ENCODE results near the gene LONP1. TPM values are rescaled to one million over a fixed set of nuclear protein-coding genes. Genes with fewer than 3 reads are reported as not detected.
"Not testable (repeated sequence)": the region's sequence is repeated elsewhere in the genome, so short reads cannot be mapped to it uniquely, and the experiment has no call there.

LONP1 gene
- total RNA-seq, 1 donor from 2014 or later, result 192 TPM

DNA sequence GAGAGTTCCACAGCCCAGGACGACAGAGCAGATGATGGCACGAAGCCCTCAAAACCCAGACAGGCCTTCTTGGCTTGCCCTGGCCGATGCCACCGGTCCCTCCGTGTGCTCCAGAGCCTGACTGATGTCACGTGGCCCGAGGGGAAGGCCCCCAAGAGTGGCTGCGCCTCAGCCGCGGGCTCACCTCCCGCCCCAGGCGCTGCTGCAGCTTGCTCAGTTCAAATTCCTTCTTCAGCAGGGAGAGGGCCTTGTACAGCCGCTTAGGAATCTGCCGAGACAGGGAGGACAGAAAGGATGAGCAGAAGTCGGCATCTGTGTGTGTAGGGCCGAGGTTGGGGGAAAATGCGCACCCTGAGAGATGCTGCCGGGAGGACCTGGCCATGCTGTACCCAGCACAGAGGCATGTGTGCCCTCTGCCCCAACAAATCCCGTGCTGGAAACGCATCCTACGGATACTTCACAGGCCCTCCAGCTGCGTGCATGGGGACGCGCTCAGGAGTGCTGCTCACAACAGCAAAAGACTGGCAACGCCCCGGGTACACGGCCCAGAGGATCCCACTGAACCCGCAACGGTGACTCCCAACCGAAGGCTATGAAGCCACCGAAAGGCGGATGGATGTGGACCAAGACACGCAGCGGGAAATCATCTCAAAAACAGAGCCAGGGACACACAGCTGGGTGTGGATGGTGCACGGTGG is 12.9 kb downstream of the LONP1 start:
- H3K27ac Mint-ChIP-seq, result no peak overlapping the region
- no peak overlapping the region for H3K4me3 Mint-ChIP-seq (ENCODE audit: low read depth)
- intact Hi-C loops (cut with micrococcal nuclease), result no loop called here
- H3K9me3 Mint-ChIP-seq, result no peaks in the 10 kb centered on the region
- no peaks in the 10 kb centered on the region for H3K4me1 Mint-ChIP-seq (ENCODE audit: low read depth)
- peaks cover 63% of the 10 kb centered on the region for H3K36me3 Mint-ChIP-seq (ENCODE audit: low read depth)
- H3K27me3 Mint-ChIP-seq (ENCODE audit: low read depth), result no peaks in the 10 kb centered on the region
- no peak for DNase-seq (ENCODE audit: low spot score)

DNA sequence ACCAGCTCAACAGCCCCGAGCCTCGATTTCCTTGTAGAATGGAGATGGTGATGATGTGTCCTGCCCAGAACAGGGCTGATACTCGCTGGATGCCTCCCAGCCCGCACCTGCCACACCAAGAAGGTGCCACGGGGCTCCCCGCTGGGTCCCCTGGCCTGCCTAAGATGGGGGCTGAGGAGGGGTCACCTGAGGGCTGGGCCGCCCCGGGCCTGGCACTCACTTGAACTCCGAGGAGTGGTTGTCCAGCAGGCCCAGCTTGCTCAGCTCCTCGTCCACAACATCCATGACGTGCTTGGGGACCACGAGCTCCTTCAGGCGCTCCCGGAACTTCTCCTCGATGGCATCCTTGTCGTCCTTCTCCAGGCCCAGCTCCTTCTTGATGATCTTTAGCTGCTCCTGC is 14.4 kb downstream of the LONP1 start:
- DNase-seq (ENCODE audit: low spot score), result no peak
- no peaks in the 10 kb centered on the region for H3K9me3 Mint-ChIP-seq
- H3K4me1 Mint-ChIP-seq (ENCODE audit: low read depth), result no peaks in the 10 kb centered on the region
- peaks cover 63% of the 10 kb centered on the region for H3K36me3 Mint-ChIP-seq (ENCODE audit: low read depth)
- no peaks in the 10 kb centered on the region for H3K27me3 Mint-ChIP-seq (ENCODE audit: low read depth)
- no peak overlapping the region for H3K27ac Mint-ChIP-seq
- intact Hi-C loops (cut with micrococcal nuclease), result no loop called here
- no peak overlapping the region for H3K4me3 Mint-ChIP-seq (ENCODE audit: low read depth)

DNA sequence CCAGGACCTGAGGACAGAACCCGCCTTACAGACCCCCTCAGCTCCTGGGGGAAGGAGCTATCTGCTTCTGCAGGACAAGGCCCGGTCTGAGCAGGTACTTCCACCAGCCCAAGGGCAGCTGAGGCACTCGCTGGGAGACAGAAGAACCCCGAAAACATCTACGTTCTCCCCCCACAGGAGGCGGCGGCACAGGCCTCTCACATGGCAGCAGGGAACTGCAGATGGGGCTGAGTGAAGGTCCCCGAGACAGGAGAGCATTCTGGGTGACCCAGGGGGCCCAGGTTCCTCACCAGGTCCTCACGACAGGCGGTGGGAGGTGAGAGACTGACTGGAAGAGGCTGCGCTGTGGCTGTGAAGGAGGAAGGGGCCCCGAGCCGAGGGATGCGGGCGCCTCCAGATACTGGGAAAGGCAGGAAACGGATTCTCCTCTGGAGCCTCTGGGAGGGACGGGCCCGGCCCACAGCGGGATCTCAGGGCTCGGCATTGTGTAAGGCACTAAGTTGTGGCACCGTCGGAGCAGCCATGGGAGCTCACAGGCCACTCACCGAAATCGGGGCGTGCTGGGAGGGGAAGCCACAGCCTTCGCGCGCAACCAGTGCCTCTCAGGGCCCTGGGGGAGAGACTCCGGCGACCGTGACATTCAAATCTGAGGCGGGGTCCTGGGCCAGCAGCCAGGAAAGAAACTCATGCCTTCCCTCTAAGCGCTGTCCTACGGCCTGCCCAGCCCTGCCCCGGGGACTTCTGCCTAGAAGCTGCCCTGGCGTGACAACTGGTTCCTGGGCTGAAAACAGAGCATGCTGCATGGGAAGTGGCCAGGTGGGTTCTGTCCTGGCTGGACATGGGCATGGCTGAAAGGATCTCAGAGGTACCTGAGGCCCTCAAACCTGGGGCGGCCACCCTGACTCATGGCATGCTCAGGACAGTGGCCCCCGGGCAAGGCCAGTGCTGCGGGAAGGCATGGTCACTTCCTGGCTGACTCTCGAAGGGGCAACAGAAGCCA is 15.8 kb downstream of the LONP1 start:
- no peaks in the 10 kb centered on the region for H3K4me1 Mint-ChIP-seq (ENCODE audit: low read depth)
- H3K36me3 Mint-ChIP-seq (ENCODE audit: low read depth), result peaks cover 60% of the 10 kb centered on the region
- no peak overlapping the region for H3K27ac Mint-ChIP-seq
- DNase-seq (ENCODE audit: low spot score), result no peak
- no peak overlapping the region for H3K4me3 Mint-ChIP-seq (ENCODE audit: low read depth)
- no peaks in the 10 kb centered on the region for H3K27me3 Mint-ChIP-seq (ENCODE audit: low read depth)
- intact Hi-C loops (cut with micrococcal nuclease), result no loop called here
- no peaks in the 10 kb centered on the region for H3K9me3 Mint-ChIP-seq

DNA sequence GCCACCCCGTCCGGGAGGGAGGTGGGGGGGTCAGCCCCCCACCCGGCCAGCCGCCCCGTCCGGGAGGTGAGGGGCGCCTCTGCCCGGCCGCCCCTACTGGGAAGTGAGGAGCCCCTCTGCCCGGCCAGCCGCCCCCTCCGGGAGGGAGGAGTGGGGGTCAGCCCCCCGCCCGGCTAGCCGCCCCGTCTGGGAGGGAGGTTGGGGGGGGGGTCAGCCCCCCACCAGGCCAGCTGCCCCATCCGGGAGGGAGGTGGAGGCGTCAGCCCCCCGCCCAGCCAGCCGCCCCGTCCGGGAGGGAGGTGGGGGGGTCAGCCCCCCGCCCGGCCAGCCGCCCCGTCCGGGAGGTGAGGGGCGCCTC is 17.9 kb downstream of the LONP1 start:
- H3K4me3 Mint-ChIP-seq (ENCODE audit: low read depth); H3K27ac Mint-ChIP-seq; intact Hi-C loops (cut with micrococcal nuclease); H3K27me3 Mint-ChIP-seq (ENCODE audit: low read depth); DNase-seq (ENCODE audit: low spot score); H3K4me1 Mint-ChIP-seq (ENCODE audit: low read depth); H3K9me3 Mint-ChIP-seq: not testable (repeated sequence)
- peaks cover 61% of the 10 kb centered on the region for H3K36me3 Mint-ChIP-seq (ENCODE audit: low read depth)

DNA sequence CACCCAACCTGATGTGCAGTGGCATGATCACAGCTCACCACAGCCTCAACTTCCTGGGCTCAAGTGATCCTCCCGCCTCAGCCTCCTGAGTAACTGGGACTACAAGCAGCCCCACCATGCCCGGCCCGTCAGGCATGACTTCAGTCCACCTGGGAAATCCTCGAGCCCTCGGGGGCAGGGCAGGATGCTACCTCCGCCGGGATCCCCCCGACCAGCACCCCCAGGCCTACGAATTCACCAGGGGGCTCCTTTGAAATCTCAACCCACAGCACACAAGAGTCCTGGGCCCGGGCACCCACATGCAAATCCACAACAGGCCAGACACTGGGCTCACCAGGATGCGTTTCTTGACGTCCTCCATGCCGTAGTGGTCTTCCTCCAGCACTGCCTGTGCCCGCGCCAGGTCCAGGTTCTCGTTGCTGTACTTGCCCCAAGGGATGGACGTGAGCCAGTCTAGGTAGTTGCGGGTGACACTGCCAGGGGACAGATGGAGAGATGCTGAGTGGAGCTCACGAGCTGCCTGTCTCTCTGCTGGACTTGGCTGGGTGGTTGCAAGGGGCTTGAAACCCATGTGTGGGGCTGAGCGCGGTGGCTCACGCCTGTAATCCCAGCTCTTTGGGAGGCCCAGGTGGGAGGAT is 19.4 kb downstream of the LONP1 start:
- H3K27me3 Mint-ChIP-seq (ENCODE audit: low read depth), result no peaks in the 10 kb centered on the region

DNA sequence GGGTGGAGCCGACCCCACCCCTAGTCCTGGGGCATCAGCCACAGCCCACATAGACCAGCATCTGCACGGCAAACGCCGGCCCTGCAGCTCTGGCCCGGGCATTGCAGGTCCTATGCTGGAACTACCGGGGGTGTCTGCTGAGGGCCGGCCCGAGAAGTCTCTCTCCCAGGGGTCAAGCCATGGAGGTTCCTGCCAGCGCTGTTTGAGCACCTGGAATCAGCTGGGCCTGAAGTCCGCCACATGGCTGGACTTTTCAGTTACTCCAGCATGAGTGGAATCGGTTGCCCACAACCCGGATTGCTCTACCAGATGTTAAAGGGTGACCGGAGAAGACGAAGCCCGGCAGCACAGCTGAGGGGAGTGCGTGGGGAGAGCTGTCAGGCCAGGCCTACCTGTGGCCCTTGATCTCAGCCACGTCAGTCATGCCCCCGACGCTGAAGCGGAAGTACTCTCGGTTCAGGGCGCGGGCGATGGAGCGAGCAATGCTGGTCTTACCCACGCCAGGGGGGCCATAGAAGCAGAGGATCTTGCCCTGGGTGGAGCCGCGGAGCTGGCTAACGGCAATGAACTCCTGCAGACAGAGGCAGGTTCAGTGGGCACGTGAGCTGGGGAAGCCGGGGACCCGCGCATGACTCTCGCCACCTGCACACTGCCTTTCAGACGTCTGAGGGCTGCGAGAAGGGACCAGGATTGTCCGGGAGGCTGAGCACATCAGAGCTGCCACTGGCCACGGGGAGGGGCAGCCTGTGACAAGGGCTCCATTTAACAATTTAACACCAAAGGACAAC is 21.1 kb downstream of the LONP1 start:
- Mint-ChIP-seq H3K4me3 (ENCODE audit: low read depth) (no peak overlapping the region), H3K36me3 (ENCODE audit: low read depth) (peaks cover 61% of the 10 kb centered on the region), H3K9me3 (no peaks in the 10 kb centered on the region), H3K27me3 (ENCODE audit: low read depth) (no peaks in the 10 kb centered on the region), H3K27ac (no peak overlapping the region), H3K4me1 (ENCODE audit: low read depth) (no peaks in the 10 kb centered on the region)
- intact Hi-C loops (cut with micrococcal nuclease), result no loop called here
- DNase-seq (ENCODE audit: low spot score), result no peak

More for the DNA sequence above, 19.4 kb downstream of the LONP1 start:
- DNase-seq (ENCODE audit: low spot score), result no peak
- no peaks in the 10 kb centered on the region for H3K4me1 Mint-ChIP-seq (ENCODE audit: low read depth)
- H3K36me3 Mint-ChIP-seq (ENCODE audit: low read depth), result peaks cover 56% of the 10 kb centered on the region
- no peaks in the 10 kb centered on the region for H3K9me3 Mint-ChIP-seq
- intact Hi-C loops (cut with micrococcal nuclease), result no loop called here
- H3K4me3 Mint-ChIP-seq (ENCODE audit: low read depth), result no peak overlapping the region
- no peak overlapping the region for H3K27ac Mint-ChIP-seq

DNA sequence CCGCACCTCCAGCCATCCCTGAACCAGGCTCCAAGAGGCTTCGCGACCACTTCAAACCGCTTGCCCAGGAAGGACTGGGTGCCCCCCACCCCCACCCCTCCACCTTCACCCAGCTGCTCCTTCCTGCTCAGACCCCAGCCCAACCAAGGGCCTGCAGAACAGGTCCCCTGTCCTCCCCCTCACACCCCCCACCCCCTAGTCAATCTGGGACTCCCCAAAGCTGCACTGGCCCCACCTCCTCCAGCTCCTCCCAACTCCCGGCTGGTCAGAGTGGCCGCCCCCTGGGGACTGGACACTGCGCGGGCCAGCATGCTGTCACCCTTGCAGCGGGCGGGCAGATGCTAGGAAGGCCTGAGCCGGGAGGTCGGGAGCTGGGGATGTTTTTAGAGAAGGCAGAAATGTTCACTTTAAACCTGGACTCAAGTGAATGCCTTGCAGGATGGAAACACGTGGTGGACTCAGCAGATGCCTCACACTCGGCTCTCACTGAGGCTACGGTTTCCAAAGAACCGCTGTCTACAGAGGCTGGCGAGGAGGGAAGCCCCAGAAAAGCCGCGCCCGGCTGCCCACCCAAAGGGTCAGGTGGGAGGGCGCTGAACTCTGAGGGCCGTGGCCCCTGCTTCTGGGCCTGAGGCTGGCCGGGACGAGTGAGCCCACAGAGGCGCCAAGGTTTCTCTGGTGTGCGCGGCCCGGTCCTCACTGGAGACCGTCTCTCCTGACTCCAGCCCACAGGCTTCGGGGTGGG is 21.9 kb downstream of the LONP1 start:
- H3K27me3 Mint-ChIP-seq (ENCODE audit: low read depth), result no peaks in the 10 kb centered on the region
- intact Hi-C loops (cut with micrococcal nuclease), result no loop called here
- no peak for DNase-seq (ENCODE audit: low spot score)
- H3K27ac Mint-ChIP-seq, result no peak overlapping the region
- no peaks in the 10 kb centered on the region for H3K9me3 Mint-ChIP-seq
- peaks cover 61% of the 10 kb centered on the region for H3K36me3 Mint-ChIP-seq (ENCODE audit: low read depth)
- H3K4me3 Mint-ChIP-seq (ENCODE audit: low read depth), result no peak overlapping the region
- H3K4me1 Mint-ChIP-seq (ENCODE audit: low read depth), result no peaks in the 10 kb centered on the region

DNA sequence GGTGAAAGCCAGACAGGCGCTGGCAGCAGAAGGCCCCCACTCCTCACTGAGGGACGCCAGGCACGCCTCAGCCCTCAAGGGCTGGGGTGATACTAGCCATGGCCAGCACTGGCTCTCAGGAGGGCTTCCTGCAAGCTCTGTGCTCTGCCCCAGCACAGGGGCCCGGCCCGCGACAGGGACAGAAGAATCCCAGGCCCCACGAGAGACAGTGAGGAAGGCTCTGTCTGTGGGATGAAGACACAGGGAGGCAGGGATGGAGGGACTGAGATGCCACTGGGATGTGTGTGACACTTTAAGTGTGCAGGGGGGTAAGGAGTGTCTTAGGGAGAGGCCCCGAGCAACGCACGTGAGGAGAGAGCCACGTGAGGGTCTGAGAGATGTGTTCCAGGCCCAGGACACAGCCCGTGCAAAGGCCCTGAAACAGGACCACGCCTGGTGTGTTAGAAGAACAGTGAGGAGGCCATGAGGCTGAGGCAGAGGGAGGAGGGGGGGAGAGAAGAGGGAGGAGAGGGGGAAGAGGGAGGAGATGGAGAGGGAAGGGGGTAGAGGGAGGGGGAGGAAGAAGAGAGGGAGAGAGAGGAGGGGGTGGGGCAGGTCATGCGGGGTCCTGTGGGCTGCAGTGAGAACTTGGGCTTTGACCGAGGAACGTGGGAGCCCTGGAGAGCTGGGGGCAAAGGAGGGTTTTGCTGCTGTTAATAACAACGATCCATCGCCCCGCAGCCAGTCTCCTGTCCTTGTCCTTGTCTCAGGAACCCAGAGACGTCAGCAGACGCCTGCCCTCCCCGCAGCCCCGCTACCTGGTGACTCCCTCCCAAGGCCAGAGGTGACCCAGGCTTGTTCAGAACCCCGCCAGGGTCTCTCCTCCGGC is 22.7 kb downstream of the LONP1 start:
- Mint-ChIP-seq H3K36me3 (ENCODE audit: low read depth) (peaks cover 66% of the 10 kb centered on the region), H3K27ac (peak overlapping the region; percentile 26), H3K27me3 (ENCODE audit: low read depth) (no peaks in the 10 kb centered on the region), H3K4me1 (ENCODE audit: low read depth) (peaks cover 5% of the 10 kb centered on the region), H3K4me3 (ENCODE audit: low read depth) (no peak overlapping the region), H3K9me3 (no peaks in the 10 kb centered on the region)
- DNase-seq (ENCODE audit: low spot score), result no peak
- intact Hi-C loops (cut with micrococcal nuclease), result no loop called here

DNA sequence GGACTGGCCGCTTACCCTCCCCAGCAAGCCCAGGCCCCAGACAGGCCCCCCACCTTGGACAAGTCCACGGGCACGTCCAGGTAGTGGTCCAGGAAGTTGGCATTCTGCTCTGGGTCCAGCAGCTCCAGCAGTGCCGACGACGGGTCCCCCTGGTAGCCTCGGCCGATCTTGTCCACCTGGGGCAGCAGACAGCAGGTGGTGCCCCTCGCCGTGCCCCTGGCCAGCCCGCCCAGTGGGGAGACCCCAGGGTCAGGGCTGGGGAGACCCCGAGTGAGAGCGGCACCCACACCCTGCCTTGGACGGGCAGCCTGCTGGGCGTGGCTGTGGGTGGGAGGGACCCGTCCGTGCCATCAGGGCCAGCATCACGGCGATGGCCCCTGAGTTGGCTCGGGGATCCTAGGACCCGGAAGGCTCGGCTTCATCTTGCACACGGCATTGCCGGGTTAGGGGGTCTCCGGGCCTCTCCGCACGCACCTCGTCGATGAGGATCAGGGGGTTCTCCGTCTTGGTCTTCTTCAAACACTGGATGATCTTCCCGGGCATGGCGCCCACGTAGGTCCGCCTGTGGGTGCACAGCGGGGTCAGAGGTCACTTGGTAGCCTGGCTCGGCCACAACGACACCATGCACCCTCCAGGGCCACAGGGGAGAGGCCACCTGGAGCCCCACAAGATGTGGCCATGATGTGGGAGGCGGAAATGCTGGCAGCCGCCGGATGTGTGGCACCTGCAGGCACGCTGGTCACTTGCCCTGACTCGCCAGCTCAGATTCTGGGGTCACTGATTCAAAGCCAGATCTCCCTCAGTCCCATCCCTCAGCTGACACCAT is 23.5 kb downstream of the LONP1 start:
- peak overlapping the region; percentile 26 for H3K27ac Mint-ChIP-seq
- H3K9me3 Mint-ChIP-seq, result no peaks in the 10 kb centered on the region
- H3K4me1 Mint-ChIP-seq (ENCODE audit: low read depth), result peaks cover 7% of the 10 kb centered on the region
- no peak overlapping the region for H3K4me3 Mint-ChIP-seq (ENCODE audit: low read depth)
- H3K36me3 Mint-ChIP-seq (ENCODE audit: low read depth), result peaks cover 69% of the 10 kb centered on the region
- H3K27me3 Mint-ChIP-seq (ENCODE audit: low read depth), result no peaks in the 10 kb centered on the region
- no peak for DNase-seq (ENCODE audit: low spot score)
- intact Hi-C loops (cut with micrococcal nuclease), result no loop called here

DNA sequence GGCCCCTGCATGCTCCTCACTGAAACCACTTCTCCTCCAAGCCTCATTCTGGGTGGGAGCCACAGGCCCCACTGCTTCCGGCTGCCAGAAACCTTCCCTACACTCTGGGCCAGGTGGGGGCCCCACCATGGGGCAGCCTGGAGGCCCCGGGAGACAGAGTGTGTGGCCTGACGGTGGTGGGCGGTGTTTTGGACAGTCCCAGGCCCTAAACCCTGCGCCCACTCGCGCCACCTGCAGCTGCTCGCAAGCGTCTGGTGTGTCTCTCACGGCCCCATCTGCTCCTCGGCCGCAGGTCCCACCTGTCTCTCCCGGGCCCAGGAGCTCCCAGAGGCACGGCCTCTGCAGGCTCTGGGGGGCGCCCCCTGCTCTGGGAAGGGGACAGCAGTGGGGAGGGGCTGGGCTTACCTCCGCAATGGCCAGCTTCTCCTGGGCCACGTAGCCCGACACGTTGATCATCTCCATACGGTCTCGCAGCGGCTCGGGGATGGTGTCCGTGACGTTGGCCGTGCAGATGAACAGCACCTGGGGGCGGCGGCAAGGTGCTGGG is 24.2 kb downstream of the LONP1 start:
- Mint-ChIP-seq H3K9me3 (no peaks in the 10 kb centered on the region), H3K4me1 (ENCODE audit: low read depth) (peaks cover 7% of the 10 kb centered on the region), H3K27me3 (ENCODE audit: low read depth) (no peaks in the 10 kb centered on the region), H3K36me3 (ENCODE audit: low read depth) (peaks cover 69% of the 10 kb centered on the region), H3K4me3 (ENCODE audit: low read depth) (no peak overlapping the region), H3K27ac (no peak overlapping the region)
- intact Hi-C loops (cut with micrococcal nuclease), result no loop called here
- DNase-seq (ENCODE audit: low spot score), result no peak
